ENCODE measurements around the gene FAF1. TPM values are rescaled to one million over a fixed set of nuclear protein-coding genes. Genes with fewer than 3 reads are reported as not detected.
"Not testable (repeated sequence)": the region's sequence is repeated elsewhere in the genome, so short reads cannot be mapped to it uniquely, and the experiment has no call there.

Gene FAF1
- total RNA-seq: 47.3 TPM

DNA sequence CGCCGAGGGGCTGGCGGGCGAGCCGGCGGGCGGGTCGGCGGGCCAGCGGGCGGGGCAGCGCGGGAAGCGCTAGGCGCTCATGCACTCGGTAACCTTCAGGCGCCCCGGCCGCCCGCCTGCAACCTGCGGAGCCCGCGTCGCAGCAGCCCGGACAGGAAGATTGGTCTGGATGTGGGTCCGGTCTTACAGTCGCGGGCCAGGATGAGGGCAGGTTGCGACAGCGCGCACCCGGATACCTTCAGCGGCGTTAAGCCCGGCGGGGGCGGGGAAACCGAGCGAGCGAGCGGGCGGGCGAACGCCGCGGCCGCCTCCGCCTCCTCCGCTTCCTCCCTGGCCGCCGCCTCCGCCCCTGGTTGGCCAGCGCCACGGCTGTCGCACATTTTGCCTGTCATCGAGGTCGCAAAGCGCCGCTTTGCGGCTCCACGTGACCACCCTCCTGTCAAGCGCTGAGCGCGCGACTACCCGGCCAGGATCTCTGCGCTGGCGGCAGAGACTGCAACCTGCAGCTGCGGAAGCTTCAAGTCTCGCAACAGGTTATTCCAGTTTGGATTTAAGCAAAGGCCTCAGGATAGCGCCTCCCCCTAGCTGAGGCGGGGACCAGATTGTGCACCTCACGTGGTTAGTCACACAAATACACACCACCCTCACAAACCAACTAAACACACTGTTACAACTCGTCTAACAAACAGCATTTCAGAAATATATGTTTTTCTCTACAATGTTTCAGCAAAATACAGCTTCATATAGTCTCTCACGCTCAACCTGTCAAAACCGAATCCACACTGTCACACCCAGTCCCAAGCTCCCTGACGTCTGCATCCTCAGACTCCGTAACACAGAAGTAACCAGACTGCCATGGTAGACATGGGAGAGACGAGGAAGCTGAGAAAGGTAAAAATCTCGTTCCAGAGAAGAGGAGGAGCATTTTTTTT, at the start of gene FAF1:
FAF1 (minus strand) TSS at position 355 of the 932 bp plus-strand sequence. CDS start 456 bp downstream, outside the sequence.
- FAIRE-seq (no peak), DNase-seq (ENCODE audit: low spot score in 2 of 2) (peak; percentile 97 to 98)

- no peak for FAIRE-seq
- no peak for DNase-seq (ENCODE audit: low spot score in 2 of 2)
Measured at GRCh38 chr1:51009381-51009780, 49.3 kb upstream of the FAF1 start.

GRCh38 chr1:51005549-51005948, 45.5 kb upstream of the FAF1 start:
- FAIRE-seq: not testable (repeated sequence)

DNA sequence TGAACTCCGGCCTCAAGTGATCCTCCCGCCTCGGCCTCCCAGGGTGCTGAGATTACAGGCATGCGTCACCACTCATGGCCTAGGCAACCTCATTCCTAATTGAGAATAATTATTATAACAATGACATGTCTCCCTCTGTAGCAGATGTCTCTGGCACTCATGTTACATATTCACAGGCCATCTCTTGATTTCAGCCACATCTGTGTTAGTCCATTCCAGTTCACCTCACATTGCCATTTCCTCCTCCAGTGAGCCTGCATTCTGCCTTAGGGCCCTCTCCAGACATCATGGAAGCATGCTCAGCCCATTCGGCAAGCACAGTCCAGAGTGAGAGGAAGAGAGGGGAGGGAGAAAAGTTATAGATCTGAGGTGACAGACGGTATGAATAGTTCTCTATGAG, 42.4 kb upstream of the FAF1 start:
- DNase-seq (ENCODE audit: low spot score in 2 of 2): no peak
- FAIRE-seq: no peak

More at GRCh38 chr1:51005549-51005948, 45.5 kb upstream of the FAF1 start:
- not testable (repeated sequence) for DNase-seq (ENCODE audit: low spot score in 2 of 2)

GRCh38 chr1:51000651-51001050, 40.6 kb upstream of the FAF1 start:
- FAIRE-seq (no peak), DNase-seq (ENCODE audit: low spot score in 2 of 2) (no peak)

- DNase-seq (ENCODE audit: low spot score in 2 of 2): no peak
Measured at GRCh38 chr1:51000160-51000559, 40.1 kb upstream of the FAF1 start.

GRCh38 chr1:50999375-50999774, 39.3 kb upstream of the FAF1 start:
- not testable (repeated sequence) for DNase-seq (ENCODE audit: low spot score in 2 of 2); FAIRE-seq

More at GRCh38 chr1:51000160-51000559, 40.1 kb upstream of the FAF1 start:
- no peak for FAIRE-seq

- FAIRE-seq (no peak), DNase-seq (ENCODE audit: low spot score in 2 of 2) (no peak)
Measured at GRCh38 chr1:50996083-50996482, 36.0 kb upstream of the FAF1 start.

GRCh38 chr1:50995651-50996050, 35.6 kb upstream of the FAF1 start:
- DNase-seq (ENCODE audit: low spot score in 2 of 2) (no peak), FAIRE-seq (no peak)

GRCh38 chr1:50994997-50995396, 34.9 kb upstream of the FAF1 start:
- FAIRE-seq: no peak
- no peak for DNase-seq (ENCODE audit: low spot score in 2 of 2)

DNA sequence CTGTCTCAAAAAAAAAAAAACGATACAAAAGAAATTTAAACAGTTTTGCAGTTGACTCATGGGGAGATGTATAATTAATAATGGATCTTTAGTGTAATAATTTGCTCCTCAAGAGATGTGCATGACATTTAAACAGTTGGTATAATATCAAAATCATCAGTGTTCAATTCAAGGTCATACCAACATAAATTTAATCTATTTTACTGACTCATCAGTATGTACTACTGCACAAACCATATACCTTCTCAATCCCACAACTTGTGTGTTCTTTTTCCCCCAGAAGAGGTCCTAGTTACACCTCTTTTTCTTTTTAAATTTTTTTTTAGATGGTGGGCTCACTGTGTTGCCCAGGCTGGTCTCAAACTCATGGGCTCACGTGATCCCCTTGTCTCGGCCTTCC, 33.6 kb upstream of the FAF1 start:
- FAIRE-seq (no peak), DNase-seq (ENCODE audit: low spot score in 2 of 2) (no peak)

- DNase-seq (ENCODE audit: low spot score in 2 of 2) (no peak), FAIRE-seq (no peak)
Measured at GRCh38 chr1:50992532-50993318, 32.7 kb upstream of the FAF1 start.

GRCh38 chr1:50989694-50990093, 29.6 kb upstream of the FAF1 start:
- DNase-seq (ENCODE audit: low spot score in 2 of 2) (no peak), FAIRE-seq (no peak)

DNA sequence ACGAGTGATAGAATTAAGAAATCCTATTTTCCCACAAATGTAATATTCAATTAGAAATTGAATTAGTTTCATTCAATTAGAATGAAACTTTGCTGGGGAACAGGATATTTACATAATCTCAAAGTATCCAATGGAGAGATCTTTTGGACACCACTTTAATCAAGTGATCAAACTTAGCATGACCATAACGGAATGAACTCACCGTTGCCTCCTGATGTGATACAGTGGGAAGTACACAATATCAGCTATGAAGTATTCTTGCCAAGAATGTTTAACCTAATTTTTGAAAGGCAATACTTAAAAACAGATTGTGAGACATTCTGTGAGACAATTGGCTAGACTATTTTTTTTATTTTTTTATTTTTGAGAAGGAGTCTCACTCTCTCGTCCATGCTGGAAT, 26.6 kb upstream of the FAF1 start:
- FAIRE-seq: no peak
- DNase-seq (ENCODE audit: low spot score in 2 of 2): no peak

DNA sequence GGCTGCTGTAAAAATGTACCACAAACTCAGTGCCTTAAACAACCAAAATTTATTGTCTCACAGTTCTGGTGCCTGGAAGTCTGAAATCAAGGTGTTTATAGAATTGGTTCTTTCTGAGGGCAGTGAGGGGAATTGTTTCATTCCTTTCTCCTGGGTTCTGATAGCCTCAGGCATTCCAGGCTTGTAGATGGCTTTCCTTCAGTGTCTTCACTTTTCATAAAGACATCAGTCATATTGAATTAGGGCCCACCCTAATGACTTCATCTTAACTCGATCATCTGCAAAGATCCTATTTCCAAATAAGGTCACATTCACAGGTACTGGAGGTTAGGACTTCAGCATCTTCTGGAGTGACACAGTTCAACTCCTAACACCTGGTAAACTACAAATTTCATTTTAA, 25.0 kb upstream of the FAF1 start:
- no peak for FAIRE-seq
- DNase-seq (ENCODE audit: low spot score in 2 of 2): no peak

DNA sequence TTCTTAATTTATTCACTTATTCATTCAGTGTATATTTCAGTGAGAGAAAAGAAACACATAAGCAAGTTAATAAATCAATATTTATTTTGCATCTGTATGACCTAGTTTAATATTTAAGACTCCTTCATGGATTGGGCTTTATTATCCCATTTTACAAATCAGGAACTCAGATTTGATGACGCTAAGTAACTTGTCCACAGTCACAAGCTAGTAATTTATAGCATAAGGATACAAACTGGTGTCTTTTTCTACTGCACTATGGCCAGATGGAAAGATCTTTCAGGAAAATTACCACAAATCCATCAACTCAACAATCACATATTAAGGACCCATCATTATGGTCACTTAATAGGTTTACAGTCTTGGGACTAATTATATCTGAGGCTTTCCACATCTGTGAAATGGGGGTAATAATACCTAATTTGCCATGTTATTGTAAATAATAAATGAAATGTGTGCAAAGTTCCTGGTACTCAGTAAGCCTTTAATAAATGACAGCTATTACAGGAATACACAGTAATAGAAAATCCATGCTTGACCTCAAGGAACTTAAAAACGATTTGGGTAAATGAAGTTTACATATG, 23.2 kb upstream of the FAF1 start:
- FAIRE-seq (no peak), DNase-seq (ENCODE audit: low spot score in 2 of 2) (no peak)

- FAIRE-seq: no peak
- no peak for DNase-seq (ENCODE audit: low spot score in 2 of 2)
Measured at GRCh38 chr1:50982611-50983010, 22.5 kb upstream of the FAF1 start.

DNA sequence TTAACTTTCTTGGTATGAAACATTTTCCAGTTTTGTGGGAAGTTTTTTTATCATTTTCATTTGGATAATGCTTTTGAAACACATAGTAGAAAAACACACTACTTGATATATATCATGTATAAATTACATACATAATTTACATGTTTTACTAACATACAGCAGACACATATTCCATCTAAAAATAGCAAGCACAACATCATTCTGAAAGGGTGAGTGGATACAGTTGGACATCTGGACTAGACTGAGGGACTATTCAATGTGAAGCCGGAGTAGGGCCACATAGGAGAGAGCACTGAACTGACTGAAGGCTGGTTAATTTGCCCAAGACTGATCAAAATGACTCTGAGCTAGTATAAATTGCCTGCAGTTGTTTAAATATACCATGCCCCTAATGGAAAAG, 21.7 kb upstream of the FAF1 start:
- DNase-seq (ENCODE audit: low spot score in 2 of 2) (no peak), FAIRE-seq (no peak)

GRCh38 chr1:50980505-50980904, 20.4 kb upstream of the FAF1 start:
- DNase-seq (ENCODE audit: low spot score in 2 of 2) (no peak), FAIRE-seq (peak; percentile 71)

GRCh38 chr1:50979937-50980336, 19.9 kb upstream of the FAF1 start:
- no peak for FAIRE-seq
- no peak for DNase-seq (ENCODE audit: low spot score in 2 of 2)

Data from frontal cortex (tissue), 4 donors.